Inferior parietal cortex (tissue), 1 donor: Measurements from ENCODE around the gene PSTK.

Source experiments
- DNase-seq: peaks from one replicate; pipeline ENCODE4 v3.0.0-alpha.2; 2016; ENCODE audit errors: extremely low spot score

Gene PSTK

DNA sequence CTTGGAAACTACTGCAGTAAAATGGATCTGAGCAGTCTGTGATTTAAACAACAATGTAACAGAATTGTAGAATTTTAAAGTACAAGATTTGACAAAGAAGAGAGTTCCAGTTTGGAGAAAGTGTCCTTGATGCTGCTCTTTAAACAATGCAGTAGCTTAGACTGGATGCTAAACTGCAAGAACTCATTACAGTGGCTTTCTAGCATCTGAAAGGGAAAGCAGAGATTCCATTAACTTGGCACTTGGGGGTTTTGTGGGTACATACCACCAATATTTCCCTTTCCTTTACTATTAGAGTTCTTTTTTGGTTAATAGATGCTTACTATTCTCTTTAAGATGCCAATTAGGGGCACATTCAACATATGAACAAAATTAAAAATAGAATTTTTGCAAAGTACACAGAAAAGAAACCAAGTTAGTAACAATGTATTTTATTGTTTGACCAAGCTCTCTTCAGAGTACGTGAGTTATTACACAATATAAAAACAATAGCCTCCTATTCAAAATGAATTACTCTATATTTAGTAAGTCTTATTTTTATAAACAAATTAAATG lies 11.9 kb downstream of the PSTK start:
- DNase-seq: no peak

DNA sequence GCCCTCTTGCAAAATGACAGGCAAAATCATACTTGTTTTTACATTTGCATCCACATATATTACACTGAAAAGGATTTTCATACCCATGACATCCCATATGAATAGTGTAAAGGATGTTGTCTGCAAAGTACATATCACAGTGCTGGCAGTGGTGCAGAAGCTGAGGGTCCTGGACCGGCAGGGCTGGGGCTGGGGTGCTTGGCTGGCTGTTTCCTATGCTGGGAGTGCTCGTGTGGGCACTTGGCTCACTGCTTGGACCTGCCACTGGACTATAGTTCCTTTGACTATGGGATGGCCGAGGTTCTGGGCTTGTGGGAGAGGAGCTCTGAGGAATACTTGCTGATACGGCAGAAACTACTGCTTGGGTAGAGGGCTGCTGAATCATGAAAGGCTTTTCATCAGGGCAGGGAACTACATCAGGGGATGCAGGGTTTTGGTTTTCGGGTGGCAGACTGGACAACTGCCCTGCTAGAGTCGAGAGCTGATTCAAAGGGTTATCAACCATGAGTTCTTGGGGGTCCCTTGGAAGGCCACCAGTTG lies 13.7 kb downstream of the PSTK start:
- no peak for DNase-seq

DNA sequence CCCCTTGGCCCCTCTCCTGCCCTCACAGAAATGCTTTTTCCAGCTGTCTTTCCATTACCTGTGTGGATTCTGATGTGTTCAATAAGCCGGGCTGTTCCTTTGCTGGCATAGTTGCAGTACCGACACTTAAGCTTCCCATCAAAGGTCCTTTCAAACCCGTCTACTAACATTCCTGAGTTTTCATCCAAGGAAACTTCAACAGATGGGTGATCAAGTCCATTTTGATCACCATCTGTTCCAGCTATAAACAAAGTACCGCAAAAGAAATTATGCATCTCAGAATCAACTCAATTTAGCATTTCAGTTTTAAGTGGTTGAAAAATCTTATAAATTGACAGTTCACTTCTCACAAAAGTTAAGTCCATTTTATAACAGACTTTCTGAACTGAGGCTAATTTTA lies 15.7 kb downstream of the PSTK start:
- no peak for DNase-seq

- no peak for DNase-seq
These were observed 17.7 kb downstream of the PSTK start for GRCh38 chr10:122997864-122998263.

DNA sequence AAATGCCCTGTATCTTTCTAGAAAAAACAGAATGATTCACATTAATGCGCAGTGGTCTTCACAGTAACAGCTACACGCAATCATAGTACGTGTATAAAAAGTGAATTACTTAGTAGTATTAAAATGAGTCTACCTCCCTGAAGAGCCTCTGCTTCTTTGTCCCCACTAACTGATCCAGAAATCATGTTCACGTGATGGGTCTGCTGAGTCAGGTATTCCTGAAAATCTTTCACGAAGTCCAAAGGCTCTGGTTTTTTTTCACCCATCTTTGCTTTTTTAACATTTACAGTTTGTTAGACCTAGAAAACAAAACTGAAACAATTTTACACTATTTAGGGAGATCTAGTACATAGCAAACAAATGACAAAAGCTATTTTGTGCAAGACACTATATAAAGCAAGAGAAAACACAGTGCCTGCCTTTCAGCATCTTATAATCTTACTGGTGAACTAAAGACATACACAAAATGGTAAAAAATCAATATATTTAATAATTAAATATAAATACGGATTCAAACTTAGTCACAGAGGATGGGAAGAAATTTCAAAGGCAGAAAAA lies 18.2 kb downstream of the PSTK start:
- DNase-seq: no peak

DNA sequence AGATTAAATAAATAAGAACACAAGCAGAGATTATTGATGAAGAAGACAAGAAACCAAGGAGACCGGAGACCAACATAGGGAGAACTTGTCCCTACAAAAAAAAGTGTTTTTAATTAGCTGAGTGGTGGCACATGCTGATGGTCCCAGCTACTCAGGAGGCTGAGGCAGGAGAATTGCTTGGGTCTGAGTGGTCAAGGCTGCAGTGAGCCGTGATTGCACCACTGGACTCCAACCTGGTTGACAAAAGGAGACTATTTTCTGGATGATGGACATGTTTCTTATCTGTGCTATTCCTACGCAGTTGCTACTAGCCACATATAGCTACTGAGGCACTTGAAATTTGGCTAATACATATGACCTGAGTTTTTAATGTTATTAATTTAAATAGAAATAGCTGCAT lies 18.7 kb downstream of the PSTK start:
- no peak for DNase-seq

DNA sequence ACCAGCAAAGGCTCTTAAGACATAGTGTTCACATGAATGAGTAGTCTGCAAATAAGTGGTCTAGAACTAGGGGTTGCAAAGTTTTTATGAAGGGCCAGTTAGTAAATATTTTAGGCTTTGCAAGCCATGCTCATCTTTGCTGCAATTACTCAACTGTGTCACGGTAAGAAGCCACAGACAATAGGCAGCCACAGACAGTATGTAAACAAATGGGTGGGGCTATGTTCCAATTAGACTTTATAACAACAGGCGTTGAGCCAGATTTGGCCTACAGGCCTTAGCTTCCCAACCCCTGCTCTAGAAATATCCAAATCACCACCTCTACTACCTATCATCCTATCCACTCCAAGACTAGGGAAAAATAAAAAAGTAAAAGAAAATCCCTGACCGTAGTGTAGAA lies 19.1 kb downstream of the PSTK start:
- DNase-seq: no peak

DNA sequence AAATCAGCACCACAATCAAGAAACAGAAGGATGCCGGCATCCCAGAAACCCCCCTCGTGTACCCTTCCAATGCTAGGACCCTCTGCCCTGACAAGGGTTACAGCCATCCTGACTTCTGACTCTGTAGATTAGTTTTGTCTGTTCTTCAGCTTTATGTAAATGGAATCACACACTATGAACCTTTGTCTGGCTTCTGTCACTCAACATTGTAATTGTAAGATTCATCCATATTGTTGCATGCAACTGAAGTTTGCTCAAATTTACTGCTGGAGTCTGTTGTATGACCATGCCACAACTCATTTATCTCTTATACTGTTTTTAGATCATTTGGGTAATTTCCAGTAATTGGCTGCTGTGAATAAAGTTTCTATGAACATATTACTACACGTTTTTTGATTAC lies 20.0 kb downstream of the PSTK start:
- DNase-seq: no peak

- no peak for DNase-seq
These were observed 21.2 kb downstream of the PSTK start for GRCh38 chr10:123001370-123001769.

GRCh38 chr10:123004298-123004697 lies 24.1 kb downstream of the PSTK start:
- DNase-seq: no peak

DNA sequence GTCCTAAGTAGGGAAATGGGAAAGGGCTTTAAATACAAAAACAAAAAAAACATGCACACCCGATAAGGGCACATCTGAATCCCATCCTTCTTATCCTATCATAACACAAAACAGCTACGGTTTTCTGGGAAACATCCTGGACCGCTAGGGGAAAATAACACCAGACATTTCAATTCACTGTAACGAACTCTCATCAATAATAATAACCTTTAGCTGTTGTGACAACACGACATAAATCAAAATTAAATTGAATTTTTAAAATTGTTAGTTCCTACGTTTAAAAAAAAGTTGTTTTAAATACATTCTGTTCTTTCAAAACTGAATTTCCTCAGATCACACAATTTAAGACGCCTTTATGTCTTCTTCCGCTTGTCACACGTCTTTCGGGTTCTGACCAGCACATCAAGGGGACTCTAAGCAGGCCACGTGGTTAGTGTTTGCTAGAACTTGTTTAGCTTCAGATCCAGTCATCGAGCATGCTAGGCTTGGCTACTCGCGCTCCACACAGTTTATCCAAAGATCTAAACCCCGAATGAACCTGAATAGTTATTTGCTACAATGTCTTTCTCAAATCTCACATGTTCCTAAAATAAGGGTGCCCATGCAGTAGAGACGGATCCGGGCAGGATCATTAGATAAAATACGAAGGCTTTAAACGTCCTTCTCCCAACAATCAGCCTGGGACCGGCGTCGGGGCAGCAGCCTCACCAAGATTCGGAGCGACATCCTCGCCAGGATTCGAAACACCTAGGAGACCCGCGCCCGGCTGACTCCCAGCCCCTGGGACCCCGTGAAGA lies 27.6 kb downstream of the PSTK start:
- peak; percentile 53 for DNase-seq

DNA sequence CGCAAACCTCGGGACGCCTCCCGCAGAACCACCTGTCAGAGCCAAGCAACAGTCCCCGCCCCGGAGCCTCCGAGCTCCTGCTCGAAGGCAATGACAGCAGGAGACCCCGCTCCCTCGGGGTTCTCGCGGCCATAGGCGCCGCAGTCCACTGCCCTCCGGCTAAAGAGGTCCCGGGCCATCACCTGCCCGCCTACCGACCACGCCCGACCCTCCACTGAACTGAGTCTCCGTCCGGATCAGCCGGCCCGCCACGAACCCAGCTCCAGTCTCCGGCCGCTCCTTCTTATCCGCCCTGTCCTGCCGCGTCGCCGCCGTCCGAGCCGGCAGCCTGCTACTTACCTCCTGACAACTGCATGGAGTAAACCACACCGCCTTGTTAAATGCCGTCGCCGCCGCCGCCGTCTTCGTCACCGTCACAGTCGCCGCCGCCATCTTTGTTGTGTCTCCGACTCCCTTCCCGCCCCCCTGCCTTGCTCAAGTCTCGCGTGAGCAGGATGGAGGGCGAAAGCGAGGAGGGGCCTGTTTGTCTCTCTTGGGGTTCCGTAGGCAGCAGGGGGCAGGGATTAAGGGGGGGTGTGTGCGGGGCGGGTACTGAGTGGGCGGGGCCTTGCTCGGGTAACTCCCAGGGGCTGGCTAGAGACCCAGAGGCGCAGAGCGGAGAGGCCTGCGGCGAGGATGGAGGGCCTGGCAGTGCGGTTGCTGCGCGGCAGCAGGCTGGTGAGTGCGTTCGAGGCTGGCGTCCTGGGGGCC lies 28.3 kb downstream of the PSTK start, which contains the start of the genes ACADSB and IKZF5:
Gene ACADSB (plus strand): TSS at position 652 of the 750 bp plus-strand sequence. CDS start 24 bp downstream, at position 676.
Gene IKZF5 (minus strand): TSS at position 441 of the 750 bp plus-strand sequence. CDS start 10,170 bp downstream, outside the sequence.
- DNase-seq: peak; percentile 93

DNA sequence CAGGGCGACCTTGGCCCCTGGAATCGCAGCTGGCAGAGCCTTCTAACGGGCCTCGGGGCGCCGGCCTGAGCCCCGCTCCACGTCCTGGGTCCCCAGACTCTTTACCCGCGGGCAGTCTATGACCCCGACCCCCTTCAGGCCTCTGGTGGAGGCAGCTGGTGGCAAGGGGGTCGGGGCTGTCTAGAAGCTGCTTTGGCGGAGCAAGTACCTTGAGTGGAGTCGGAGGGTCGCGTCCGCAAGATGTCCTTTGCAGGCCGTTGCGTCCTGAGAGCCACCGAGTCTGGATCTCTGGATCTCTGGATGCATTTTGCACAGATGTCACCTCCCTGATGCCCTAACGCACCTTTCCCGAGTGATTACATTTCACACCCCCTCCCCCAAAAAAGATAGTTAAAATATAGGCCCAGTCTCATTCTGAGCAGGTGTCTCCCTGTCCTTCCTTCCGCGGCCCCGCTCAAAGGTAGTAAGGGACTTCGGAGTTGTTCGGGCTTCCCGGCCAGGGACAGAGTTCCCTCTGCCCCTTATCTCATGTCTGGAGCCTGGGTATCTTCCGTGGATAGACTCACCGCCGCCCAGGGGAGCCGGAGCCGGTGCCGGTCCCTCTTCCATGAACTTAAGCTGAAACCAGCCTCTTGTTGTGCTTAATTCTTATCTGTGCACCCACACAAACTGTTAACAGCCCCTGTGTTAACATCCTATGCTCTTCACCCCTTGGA lies 29.1 kb downstream of the PSTK start:
- DNase-seq: no peak

DNA sequence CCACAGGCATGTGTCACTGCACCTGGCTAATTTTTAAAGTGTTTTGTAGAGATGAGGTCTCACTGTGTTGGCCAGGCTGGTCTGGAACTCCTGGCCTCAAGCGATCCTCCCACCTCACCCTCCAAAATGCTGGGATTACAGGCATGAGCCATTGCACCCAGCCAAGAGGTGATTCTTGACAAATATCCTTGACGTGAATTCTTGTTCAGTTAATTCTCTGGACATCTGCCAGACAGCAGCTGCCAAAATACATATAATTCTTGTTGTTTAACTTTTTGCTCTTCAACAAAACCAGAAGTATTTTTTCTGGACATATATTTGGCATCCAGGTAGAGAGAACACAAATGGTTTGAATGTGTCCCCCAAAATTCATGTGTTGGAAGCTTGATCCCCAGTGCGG lies 31.8 kb downstream of the PSTK start:
- no peak for DNase-seq

DNA sequence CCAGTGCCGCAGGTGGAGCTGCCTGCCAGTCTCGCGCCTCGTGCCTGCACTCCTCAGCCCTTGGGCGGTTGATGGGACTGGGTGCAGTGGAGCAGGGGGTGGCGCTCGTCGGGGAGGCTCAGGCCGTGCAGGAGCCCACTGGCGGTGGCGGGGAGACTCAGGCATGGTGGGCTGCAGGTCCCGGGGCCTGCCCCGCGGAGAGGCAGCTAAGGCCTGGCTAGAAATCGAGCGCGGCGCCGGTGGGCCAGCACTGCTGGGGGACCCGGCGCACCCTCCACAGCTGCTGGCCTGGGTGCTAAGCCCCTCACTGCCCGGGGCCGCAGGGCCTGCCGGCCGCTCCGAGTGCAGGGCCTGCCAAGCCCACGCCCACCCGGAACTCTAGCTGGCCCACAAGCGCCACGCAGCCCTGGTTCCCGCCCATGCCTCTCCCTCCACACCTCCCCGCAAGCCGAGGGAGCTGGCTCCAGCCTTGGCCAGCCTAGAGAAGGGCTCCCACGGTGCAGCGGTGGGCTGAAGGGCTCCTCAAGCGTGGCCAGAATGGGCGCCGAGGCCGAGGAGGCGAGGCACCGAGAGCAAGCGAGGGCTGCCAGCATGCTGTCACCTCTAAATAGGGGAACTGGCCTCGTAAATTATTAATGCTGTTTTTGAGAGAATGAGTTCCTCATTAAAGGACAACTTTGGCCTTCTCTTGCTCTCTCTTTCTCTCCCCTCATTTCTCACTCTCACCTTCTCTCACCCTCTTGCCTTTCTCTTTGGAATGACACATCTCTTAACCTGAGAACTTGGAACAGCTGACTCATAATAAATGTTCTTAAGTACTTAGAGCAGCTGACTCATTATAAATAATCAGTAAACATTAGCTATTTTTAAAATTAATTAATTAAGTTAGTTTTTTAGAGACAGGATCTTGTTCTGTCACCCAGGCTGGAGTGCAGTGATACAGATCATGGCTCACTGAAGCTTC lies 33.5 kb downstream of the PSTK start:
- DNase-seq: no peak

- DNase-seq: no peak
These were observed 34.6 kb downstream of the PSTK start for GRCh38 chr10:123014772-123015171.

DNA sequence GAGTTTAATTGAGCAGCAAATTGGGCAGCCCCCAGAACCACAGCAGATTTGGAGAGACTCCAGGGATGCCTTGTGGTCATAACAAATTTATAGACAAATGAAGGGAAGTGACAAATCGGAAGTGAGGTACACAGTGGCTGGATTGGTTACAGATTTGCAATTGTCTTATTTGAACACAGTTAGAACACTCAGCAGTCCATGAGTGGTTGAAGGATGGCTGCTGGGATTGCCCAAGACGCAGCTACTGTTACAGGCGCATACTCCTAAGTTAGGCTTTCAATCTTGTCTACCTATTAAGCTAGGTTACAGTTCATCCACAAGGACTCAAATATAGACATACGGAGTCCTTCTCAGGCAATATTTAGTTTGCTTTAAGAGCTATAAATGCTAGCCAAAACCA lies 36.0 kb downstream of the PSTK start:
- no peak for DNase-seq

DNA sequence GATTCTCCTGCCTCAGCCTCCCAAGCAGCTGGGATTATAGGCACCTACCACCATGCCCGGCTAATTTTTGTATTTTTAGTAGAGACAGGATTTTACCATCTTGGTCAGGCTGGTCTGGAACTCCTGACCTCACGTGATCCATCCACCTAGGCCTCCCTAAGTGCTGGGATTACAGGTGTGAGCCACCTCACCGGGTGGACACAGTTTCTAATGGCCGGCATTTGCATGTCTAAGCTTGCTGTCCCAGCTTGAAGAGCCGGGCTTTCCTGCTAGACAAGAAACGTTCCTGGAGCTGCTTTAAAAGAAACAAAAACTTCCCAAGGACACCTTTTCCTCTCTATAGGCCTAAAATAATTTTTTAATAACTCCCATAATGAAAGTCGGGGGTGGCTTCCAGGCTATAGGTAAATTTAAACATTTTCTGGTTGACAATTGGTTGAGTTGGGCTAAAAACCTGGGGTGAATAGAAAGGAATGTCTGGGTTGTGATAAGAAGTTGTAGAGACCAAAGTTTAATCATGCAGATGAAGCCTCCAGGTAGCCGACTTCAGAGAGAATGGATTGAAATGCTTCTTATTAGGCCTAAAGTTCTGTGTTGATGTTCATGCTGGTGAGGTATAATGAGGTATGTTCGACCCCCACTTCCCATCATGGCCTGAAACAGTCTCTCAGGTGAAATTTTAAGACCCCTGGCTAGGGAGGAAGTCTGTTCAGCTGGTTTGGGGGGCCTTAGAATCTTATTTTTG lies 37.4 kb downstream of the PSTK start:
- no peak for DNase-seq

DNA sequence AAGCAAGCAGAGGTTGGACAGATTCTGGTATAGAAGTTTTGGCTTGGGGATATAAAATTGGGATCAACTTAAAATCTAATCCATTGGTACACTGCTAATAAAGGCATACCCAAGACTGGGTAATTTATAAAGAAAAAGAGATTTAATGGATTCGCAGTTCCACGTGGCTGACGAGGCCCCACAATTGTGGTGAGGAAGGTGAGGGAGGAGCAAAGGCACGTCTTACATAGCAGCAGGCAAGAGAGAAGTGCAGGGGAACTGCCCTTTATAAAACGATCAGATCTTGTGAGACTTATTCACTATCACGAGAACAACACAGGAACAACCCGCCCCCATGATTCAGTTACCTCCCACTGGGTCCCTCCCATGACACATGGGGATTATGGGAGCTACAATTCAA lies 38.3 kb downstream of the PSTK start:
- no peak for DNase-seq

GRCh38 chr10:123019264-123019663 lies 39.1 kb downstream of the PSTK start:
- no peak for DNase-seq
